Glomerular visceral epithelial cell (primary cell): ENCODE measurements around the gene CHCHD6.

Experiments
- DNase-seq: peaks from one replicate; pipeline ENCODE4 v3.0.0-alpha.2; 2016; ENCODE audit errors: extremely low spot score

CHCHD6 gene

GRCh38 chr3:126959136-126959920, 255.3 kb downstream of the CHCHD6 start:
- no peak for DNase-seq

DNA sequence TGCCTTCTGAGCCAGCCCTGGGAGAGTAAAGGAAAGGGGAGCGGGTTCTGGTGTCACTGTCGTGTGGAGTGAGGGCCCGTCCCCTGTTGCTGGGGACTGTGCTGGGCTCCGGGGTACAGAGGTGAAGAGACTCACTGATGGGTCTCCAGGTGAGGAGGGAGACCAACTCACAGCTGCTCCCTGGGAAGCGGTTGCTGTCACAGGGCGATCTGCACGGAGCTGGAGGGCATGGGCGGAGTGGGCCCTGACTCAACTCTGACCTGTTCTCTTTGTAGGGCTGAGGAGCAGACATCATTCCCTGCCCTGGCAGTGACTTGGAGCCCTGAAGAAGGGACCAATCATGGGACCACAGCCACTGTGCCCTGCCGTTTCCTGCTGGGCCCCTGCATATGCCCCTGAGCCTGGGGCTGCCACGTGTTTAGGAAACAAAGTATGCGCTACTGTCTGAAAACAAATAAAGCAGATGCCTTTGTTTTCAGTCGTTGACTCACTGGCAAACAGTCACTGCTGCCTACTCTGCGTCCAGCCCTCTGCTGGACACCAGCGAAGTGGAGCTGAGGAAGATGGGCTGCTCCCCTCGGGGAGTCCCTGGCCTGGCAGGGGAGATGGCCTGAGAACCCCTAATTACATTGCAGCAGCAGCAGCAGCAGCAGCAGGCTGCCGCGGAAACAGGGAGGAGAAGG, 256.0 kb downstream of the CHCHD6 start:
- no peak for DNase-seq

DNA sequence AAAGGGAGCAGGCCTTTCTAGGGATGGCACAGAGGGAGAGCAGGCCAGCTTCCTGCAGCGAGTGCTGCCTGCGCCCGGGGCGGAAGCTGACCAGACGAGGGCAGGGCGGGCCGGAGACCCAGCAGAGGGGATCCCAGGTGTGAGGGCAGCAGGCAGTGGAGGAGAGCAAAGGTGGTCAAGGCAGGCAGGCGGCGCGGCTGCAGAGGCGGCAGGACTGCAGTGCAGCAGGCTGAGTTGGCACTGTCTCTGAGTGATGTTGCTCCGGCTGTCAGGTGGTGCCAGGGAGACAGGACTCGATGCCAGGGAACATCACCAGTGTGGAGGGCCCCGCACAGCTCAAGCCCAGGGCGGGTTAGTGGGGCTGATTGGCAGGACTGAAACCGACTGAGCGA, 256.6 kb downstream of the CHCHD6 start:
- no peak for DNase-seq

- no peak for DNase-seq
Observed at GRCh38 chr3:126961191-126961790, 257.3 kb downstream of the CHCHD6 start.

- no peak for DNase-seq
Observed at GRCh38 chr3:126961791-126962461, 257.9 kb downstream of the CHCHD6 start.

- DNase-seq, result no peak
Observed at GRCh38 chr3:126962756-126963155, 258.7 kb downstream of the CHCHD6 start.

DNA sequence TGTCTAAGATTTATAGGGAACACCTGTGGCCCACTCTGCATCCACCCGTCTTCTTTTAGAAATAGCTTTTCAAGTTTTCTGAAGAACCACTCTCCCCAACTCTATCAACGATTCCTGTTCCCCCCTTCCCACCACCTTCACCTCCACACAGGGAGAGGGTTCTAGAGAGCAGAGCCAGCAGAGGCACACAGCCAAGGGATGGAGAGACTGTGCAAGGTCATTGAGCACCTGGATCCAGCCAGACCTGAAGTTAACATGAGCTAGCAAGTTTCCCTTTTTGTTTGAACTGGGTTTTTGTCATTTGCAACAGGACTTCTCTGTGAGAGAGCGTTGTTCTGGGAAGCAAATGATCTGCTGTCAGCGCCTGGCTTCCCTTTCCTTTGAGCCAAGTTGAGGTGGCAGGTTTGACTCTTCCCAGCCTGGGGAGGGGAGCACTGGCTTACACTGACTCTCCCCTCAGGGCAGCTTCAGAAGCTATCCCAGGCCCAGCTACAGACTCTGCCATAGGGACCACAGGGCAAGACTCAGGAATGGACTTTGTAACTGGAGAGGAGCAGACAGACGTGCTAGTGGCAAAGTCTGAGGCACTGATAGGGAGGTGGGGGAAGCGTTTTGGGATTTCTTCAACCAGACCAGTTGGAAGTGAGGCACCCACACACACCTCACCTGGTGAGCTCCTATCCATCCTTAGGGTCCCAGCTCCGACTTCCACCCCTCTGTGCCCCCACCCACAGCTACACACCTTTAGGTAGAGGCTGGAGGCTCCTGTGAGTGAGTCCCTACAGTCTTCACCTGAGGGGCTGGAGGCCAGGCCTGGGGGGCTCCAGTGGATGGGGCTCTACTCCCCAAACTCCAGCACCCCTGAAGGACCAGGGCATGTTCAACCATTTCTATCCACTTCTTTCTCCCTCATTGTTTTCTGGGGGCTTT, 259.5 kb downstream of the CHCHD6 start:
- DNase-seq, result no peak

- no peak for DNase-seq
Observed at GRCh38 chr3:126964261-126964660, 260.2 kb downstream of the CHCHD6 start.

DNA sequence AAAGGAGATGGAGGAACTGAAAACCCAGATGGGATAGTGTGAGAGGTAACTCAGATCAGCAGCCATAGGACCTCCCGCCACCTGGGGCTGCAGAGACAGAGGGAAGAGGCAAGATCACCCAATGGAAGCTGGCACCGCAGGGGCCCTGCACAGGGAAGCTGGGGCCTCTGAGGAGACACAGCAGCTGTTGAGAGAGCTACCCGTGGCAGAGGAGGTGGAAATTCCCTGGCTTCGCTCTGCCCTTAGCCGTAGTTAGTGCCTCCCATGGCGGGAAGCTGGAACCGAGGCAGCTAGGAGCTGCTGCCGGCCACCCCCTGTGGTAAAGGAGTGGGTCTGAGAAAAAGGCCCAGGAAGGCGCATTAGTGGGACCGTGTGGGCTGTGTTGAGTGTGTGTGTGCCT, 260.9 kb downstream of the CHCHD6 start:
- DNase-seq, result no peak

GRCh38 chr3:126965526-126966080, 261.6 kb downstream of the CHCHD6 start:
- DNase-seq, result no peak

DNA sequence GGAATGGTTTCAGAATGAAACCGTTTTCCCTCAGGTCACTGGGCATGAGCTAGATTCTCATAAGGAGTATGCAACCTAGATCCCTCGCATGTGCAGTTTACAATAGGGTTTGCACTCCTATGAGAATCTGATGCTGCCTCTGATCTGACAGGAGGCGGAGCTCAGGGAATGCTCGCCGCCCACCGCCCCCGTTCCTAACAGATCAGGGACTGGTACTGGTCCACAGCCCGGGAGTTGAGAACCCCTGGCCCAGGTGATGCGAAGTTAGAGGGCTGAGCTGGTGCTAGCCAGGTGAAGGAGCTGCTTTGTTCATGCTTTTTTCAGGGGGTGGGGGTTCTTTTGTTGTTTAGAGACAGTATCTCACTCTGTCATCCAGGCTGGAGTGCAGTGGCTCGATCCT, 263.3 kb downstream of the CHCHD6 start:
- DNase-seq, result no peak

DNA sequence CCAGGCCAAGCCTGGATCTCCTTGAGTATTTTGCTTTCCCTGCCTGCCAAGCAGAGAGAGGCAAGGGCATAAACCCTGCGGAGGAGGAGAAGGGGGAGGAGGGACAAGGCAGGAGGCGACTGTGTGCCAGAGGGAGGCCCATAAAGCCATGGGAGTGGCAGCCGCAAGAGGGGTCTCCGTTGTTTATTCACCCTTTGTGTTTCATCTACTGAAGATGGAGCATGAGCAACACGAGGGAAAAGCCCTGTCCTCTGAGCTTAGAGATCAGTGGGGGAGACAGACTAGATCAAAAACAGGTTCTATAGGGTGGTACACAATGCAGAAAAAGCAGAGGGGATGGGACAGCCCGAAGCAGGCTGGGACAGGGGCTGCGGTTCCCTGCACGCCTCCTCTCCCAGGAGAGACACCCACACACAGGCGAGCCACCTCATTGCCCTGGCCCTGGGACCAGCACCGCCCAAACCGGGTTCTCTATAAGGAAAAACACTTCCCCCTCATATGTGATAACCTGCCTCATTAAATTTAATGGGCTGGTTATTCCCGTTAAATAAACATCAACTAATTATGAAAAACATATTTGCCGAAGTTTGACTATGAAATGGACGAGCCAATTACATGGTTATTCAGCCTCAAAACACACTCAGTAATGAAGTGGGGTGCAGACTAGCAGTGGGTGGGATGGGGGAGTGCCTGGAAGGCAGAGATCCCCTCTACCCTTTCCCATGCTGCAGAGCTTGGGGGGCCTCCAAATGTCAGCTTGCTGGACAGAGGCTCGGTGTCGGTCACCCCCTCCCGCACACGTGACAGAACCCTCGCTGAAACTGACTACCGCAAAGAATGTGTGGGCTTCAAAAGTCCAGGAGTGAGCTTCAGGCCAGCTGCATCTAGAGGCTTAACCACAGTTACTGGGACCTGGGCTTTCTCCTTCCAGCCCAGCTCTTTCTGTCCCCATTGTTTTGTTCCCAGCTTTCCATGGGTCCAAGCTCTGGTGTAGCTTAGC, 264.7 kb downstream of the CHCHD6 start:
- DNase-seq, result no peak

DNA sequence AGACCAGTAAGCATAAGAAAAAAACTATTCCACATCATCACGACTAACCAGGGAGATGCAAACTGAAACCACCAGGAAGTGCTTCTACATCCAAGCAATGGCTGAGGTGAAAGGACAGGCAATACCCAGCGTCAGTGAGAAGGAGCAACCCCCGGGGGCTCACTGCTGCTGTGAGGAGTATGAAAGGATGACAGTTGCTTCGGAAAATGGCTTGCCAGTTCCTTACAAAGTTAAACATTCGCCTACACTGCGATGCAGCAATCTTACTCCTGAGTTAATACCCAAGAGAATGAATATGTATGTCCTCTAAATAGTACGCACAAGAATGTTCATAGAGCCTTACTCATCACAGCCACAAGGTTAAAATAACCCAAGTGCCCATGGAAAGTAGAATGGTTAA, 265.5 kb downstream of the CHCHD6 start:
- peak; percentile 9 for DNase-seq

GRCh38 chr3:126970101-126970500, 266.1 kb downstream of the CHCHD6 start:
- no peak for DNase-seq

DNA sequence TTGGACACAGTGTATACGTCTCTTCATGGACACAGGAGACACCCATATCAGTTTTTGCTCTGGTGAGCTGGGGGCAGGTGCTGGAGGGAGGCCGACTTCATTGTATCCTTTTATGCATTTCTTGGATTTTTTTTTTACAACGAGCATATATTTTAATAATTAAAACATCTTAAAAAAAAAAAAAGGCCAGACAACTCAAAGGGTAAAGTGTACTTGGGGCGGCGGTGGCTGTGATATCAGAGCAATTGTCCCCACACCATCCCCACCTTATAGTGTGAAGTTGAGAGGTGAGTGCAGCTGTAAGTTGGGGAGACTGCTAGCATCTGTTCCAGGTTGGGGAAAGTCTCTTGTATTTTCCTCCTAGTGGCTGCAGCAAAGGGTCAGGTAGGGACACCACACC, 266.9 kb downstream of the CHCHD6 start:
- DNase-seq, result no peak

- DNase-seq, result no peak
Observed at GRCh38 chr3:126971891-126972351, 267.9 kb downstream of the CHCHD6 start.

DNA sequence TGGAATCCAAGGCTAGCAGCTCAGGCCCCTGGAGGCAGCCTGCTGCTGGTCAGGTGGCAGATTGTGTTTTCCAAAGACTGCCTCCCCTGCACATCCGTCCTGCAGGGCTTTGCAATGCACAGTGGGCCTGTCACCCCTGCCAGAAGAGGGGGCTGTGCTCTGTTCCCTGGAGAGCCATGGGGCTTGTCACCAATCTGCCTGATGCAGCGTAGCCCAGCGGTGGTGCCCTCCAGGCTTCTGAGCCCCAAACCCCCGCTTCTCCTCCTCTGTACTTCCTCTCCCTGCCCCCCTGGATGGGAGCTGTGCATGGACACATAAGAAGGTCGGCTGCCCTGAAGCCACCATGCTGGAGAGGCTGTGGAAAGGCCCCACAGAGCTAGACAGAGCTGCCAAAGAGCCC, 268.8 kb downstream of the CHCHD6 start:
- DNase-seq, result no peak

GRCh38 chr3:126973814-126974213, 269.8 kb downstream of the CHCHD6 start:
- DNase-seq, result no peak

DNA sequence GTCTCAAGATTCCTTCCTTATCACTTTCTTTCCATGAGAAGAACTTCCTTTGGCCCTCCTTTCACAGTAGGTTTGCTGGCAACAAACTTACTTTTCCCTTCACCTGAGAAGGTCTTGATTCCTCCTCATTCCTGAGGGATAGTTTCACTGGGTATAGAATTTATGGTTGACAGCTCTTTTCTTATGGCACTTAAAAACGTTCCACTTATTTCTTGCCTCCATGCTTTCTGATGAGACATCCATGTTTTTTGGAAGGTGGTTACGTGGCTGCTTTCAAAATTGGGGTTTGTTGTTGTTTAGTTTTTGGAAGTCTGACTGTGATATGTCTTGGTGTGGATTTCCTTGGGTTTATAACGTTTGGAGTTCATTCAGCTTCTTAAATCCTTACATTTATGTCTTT, 270.7 kb downstream of the CHCHD6 start:
- DNase-seq, result no peak

- no peak for DNase-seq
Observed at GRCh38 chr3:126976906-126977305, 272.9 kb downstream of the CHCHD6 start.
